Ovary (tissue), 9 donors: ENCODE measurements around the gene PSKH1. TPM values are rescaled to one million over a fixed set of nuclear protein-coding genes. Genes with fewer than 3 reads are reported as not detected.

Experiments
- DNase-seq, 5 donors: peaks; one replicate each; pipeline ENCODE4 v3.0.0-alpha.2; 2019 to 2020
- H3K27ac ChIP-seq, 2 donors: fragments of 200-600 bp; one replicate each; pipeline versions ENCODE4 v1.5.1 to v1.8.0; 2019 to 2022
- H3K27me3 ChIP-seq: fragments of 200-600 bp; one replicate; pipeline ENCODE4 v1.8.0; 2022
- H3K36me3 ChIP-seq: fragments of 200-600 bp; sonication (generic); one replicate; pipeline ENCODE4 v1.5.1; 2019
- H3K4me1 ChIP-seq: one replicate; pipeline ENCODE4 v1.8.1; 2013; ENCODE audit warnings: mild to moderate bottlenecking, moderate library complexity; ENCODE audit not compliant: insufficient read depth
- H3K4me3 ChIP-seq: fragments of 200-600 bp; sonication (generic); one replicate; pipeline ENCODE4 v1.5.1; 2017
- H3K9me3 ChIP-seq, 2 donors: fragments of 200-600 bp in 1 of 2; sonication (generic) in 1 of 2; one replicate each; pipeline versions ENCODE4 v1.5.1 to v1.8.1; 2013 to 2019; ENCODE audit warnings: mild to moderate bottlenecking in 1 of 2, moderate library complexity in 1 of 2
- EP300 ChIP-seq: sonication (generic); formaldehyde crosslinking; IDR thresholded peaks from one replicate; pipeline ENCODE4 v1.6.1; 2017; ENCODE audit warnings: antibody characterized with exemption
- POLR2A ChIP-seq: fragments of 450-650 bp; IDR thresholded peaks from one replicate; pipeline ENCODE4 v1.6.1; 2017; ENCODE audit warnings: antibody characterized with exemption, mild to moderate bottlenecking, moderate library complexity
- WGBS, 3 donors: extraction: QIAGEN DNeasy Blood & Tissue Kit in 1 of 3; methylation state at CpG; one replicate each; pipeline versions ENCODE4 v1.1.5 to v1.1.7; 2013 to 2017; 5-methylcytosine and 5-hydroxymethylcytosine counted together
- intact Hi-C, 4 donors: fragments of 100-400 bp; cut with DNase I; formaldehyde crosslinking; loops; one replicate each; pipeline versions ENCODE4 v1.11.0 to v1.15.1; 2022 to 2023
- polyA plus RNA-seq, 2 donors: library from polyadenylated mRNA; stranded (reverse); fragments of 200-250 nt in 1 of 2; fragments of 350-450 nt in 1 of 2; fragmentation: Illumina TruSeq in 1 of 2; extraction: RNeasy Lipid Tissue Mini Kit (QIAGEN cat#74804) in 1 of 2; gene quantifications; one replicate each; pipeline ENCODE4 v1.2.3, GENCODE V29; 2013 to 2014
- total RNA-seq, 7 donors: library from RNA; depleted of rRNA in 2 of 7; stranded (reverse); fragments of >200 nt in 2 of 7; fragmentation: NEBNext Ultra II Directional in 3 of 7; extraction: Animal tissue kit (Norgen Biotek cat#: 25700) in 3 of 7; gene quantifications; one replicate each; pipeline versions ENCODE4 v1.1.0 to v1.2.4, GENCODE V29; 2016 to 2023
- TF ChIP-seq, protein P1 (sequence below), 3 donors: fragments of 450-650 bp in 2 of 3; fragments of 200-600 bp in 1 of 3; IDR thresholded peaks; one replicate each; pipeline versions ENCODE4 v1.5.1 to v1.8.0; 2016 to 2022; ENCODE audit warnings: antibody characterized with exemption in 3 of 3, mild to moderate bottlenecking in 1 of 3
- donor health status: DM: no; HTN: no; CAD: no; lungs with moderate emphysema.
- donor health status: DM: no; HTN: no; CAD: no.
- donor health status: Bipolar disorder and iron deficiency.
- donor health status: DM: yes; HTN: yes; CAD: no.
- donor health status: DM: no; HTN: no; CAD: no.
- donor health status: DM: yes; HTN: yes; CAD: no.

The PSKH1 gene
- total and polyA plus RNA-seq, 9 donors, result 9.6 to 38.9 (median 26.6) TPM

DNA sequence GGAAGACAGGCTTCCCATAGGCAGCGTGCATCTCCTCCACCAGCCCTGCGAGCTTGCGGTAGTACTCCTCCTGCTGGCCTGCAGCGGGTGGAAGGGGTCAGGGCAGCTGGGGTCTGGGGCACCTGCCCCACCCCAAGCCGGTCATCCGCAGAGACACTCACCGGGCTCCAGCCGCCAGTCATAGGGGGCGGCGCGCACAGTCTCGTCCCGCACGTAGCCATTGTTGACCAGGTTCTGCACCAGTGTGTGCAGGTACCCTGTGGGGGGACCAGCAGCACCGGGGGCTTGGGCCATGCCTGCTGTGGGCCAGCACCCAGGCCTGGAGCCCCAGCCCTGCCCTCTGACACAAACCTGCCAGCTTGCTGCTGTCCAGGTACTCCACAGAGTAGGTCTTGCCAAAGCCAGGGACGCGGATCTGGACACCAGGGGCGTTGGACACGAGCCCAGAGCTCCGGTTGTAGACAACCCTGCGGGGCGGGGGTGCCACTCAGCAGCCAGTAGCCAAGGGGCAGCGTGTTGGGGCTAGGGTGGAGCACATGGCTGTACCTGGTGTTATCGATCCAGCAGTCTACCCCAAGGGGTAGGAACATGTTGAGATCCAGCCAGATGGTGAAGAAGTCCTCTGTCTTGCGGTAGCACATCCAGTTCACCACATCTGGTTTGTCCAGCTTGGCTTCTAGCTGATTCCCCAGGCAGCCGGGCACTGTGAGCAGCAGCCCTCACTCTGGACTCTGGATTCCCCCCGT, 49.6 kb downstream of the PSKH1 start:
- intact Hi-C loops, result no loop called here
- H3K4me3 ChIP-seq, result no peak overlapping the region
- 83 to 85% (median 85%) methylated on average over 27 of the region's 27 CpGs for WGBS, 3 donors
- TF ChIP-seq POLR2A (no peak), EP300 (no peak)
- TF ChIP-seq, protein P1, sequence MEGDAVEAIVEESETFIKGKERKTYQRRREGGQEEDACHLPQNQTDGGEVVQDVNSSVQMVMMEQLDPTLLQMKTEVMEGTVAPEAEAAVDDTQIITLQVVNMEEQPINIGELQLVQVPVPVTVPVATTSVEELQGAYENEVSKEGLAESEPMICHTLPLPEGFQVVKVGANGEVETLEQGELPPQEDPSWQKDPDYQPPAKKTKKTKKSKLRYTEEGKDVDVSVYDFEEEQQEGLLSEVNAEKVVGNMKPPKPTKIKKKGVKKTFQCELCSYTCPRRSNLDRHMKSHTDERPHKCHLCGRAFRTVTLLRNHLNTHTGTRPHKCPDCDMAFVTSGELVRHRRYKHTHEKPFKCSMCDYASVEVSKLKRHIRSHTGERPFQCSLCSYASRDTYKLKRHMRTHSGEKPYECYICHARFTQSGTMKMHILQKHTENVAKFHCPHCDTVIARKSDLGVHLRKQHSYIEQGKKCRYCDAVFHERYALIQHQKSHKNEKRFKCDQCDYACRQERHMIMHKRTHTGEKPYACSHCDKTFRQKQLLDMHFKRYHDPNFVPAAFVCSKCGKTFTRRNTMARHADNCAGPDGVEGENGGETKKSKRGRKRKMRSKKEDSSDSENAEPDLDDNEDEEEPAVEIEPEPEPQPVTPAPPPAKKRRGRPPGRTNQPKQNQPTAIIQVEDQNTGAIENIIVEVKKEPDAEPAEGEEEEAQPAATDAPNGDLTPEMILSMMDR (IDR thresholded peaks at IDR 0.05), result no peak
- H3K4me1 ChIP-seq, result peaks cover 21% of the 10 kb centered on the region
- DNase-seq, result peak in 3 of 5 donors; percentile 44 to 55 (median 45)
- no peaks in the 10 kb centered on the region for H3K27me3 ChIP-seq
- no peak overlapping the region for H3K27ac ChIP-seq
- no peaks in the 10 kb centered on the region for H3K36me3 ChIP-seq
- H3K9me3 ChIP-seq, result no peaks in the 10 kb centered on the region

DNA sequence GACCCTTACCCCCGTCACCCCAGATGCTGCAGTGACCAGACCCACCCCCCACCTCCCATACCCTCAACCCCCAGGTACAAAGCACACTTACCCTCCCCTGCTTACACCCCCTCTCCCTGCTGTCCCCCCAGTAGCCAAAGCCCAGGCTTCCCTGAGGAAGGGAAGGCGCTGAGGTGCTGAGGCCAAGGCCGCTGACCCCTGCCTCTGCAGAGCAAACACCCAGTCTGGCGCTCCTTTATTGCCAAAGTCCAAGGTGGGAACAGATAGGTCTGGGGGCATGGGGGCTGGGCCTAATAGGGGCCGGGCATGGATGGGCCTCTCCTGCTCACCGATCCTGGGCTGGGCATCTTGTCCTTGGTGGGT, 50.2 kb downstream of the PSKH1 start:
- Histone ChIP-seq H3K27ac (peak overlapping the region in 1 of 2 donors; percentile 63), H3K4me1 (peaks cover 21% of the 10 kb centered on the region), H3K36me3 (no peaks in the 10 kb centered on the region), H3K9me3 (no peaks in the 10 kb centered on the region), H3K27me3 (no peaks in the 10 kb centered on the region), H3K4me3 (no peak overlapping the region)
- peak in 3 of 5 donors; percentile 40 to 62 (median 54) for DNase-seq
- intact Hi-C loops, result no loop called here
- WGBS, 3 donors, result 73 to 76% (median 74%) methylated on average over 6 of the region's 6 CpGs
- TF ChIP-seq EP300, result no peak
- TF ChIP-seq, protein P1 (IDR thresholded peaks at IDR 0.05), result no peak
- no peak for TF ChIP-seq POLR2A

DNA sequence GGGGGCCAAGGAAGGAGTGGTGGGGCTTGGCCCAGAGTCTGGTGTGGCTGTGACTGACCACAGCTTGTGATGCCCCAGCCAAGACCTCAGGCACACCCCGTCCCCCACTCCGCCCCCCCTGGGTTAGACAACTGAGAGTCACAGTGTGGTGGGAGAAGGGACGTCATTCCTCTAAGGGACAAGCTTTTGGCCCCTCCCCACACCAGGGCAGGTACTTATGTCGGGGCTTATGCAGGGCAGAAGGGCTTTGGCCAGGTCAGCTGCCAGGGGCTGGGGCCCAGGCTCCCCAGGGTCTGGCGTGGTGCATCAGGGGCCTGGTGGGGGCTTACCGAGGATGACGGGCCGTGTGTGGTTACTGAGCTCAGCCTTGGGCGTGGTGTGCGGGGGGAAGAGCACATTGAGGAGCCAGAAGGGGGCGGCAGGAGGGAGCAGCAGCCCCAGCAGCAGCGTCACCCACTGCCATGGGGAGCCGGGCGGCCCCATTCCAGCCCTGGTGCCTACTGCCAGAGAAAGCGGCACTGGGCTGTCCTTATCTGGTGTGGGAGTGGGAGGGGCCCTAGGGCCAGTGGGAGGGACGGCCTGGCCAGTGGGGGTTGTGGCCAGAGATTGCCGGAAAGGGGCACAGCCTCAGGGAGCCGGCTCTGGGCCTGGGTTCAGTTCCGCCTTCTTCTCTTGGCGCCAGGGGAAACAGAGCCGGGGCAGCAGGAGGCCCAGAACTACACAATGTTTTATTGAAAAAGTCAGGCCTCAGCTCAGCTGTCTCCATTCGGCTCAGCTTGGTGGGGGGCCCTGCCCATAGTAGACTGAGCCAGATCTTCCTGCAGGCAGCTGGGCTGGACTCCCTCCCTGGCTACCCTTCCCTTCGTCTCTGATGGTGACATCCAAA, 50.8 kb downstream of the PSKH1 start, which contains the start of gene LCAT:
Gene LCAT, minus strand, starts transcription at position 502 of the 886 bp plus-strand sequence. Its CDS starts 19 bp downstream, at position 483.
- intact Hi-C loops, result no loop called here
- WGBS, 3 donors, result 26 to 28% (median 27%) methylated on average over 19 to 23 of the region's 23 CpGs
- TF ChIP-seq, protein P1 (IDR thresholded peaks at IDR 0.05), result no peak
- no peak for TF ChIP-seq POLR2A
- no peak for TF ChIP-seq EP300
- no peak within 1 kb of the TSS for H3K4me3 ChIP-seq
- H3K27ac ChIP-seq, result peak within 1 kb of the TSS; percentile 34 to 63
- no peaks in the 10 kb centered on the region for H3K27me3 ChIP-seq
- peaks cover 21% of the 10 kb centered on the region for H3K4me1 ChIP-seq
- no peaks in the 10 kb centered on the region for H3K9me3 ChIP-seq
- DNase-seq, result peak; percentile 65 to 79 (median 75)
- no peaks in the 10 kb centered on the region for H3K36me3 ChIP-seq

DNA sequence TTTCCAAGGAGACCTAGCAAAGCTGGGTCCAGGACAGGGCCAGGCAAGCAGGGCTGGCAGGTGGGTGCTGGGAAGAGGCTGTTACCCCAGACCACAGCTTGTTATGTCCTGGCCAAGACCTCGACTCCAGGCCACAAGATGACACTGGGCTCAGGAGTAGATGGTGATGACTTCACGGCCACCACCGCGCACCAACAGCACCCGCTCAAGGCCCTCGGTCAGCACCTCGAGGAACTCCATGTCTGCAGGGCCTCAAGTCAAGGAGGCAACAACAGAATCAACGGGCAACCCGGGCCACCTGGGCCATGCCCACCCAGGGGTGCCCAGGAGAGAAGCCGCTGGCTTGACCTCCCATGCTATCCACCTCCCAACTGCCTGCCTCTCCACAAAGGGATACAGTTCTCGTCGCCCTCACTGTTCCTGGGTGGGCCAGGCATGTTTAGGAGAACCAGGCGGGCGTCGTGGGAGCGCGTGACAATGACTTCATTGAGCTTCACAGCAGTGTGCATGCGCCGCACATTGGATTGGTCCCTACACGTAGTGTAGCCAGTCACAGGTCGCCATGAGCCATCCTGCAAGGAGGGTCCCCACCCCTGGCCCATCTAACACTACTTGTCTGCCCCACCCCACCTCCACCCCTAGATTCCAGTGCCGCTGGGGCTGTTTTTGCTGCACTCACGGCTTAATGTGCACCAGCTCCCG, 51.8 kb downstream of the PSKH1 start:
- Histone ChIP-seq H3K4me3 (no peak overlapping the region), H3K27ac (peak overlapping the region; percentile 34 to 63), H3K9me3 (no peaks in the 10 kb centered on the region), H3K36me3 (no peaks in the 10 kb centered on the region), H3K4me1 (peaks cover 21% of the 10 kb centered on the region), H3K27me3 (no peaks in the 10 kb centered on the region)
- 87 to 88% (median 87%) methylated on average over 24 of the region's 24 CpGs for WGBS, 3 donors
- TF ChIP-seq, protein P1 (IDR thresholded peaks at IDR 0.05), result no peak
- TF ChIP-seq POLR2A, result no peak
- no peak for TF ChIP-seq EP300
- intact Hi-C loops, result no loop called here
- DNase-seq, result peak in 2 of 5 donors; percentile 30 to 45
